AG04450 (cell line): ENCODE data around the gene TAAR6. TPM values are rescaled to one million over a fixed set of nuclear protein-coding genes. Genes with fewer than 3 reads are reported as not detected.

ENCODE experiments used
- CTCF ChIA-PET: fragments of 300-600, 350-600 bp; formaldehyde crosslinking; extraction: SDS; loops from one replicate; lab custom pipeline; 2022; ENCODE audit warnings: antibody characterized with exemption, inconsistent platforms; lab: Charles Lee
- POLR2A ChIA-PET: fragments of 350-600 bp; formaldehyde crosslinking; extraction: SDS; loops from one replicate; lab custom pipeline; 2021; ENCODE audit warnings: antibody characterized with exemption, inconsistent platforms; lab: Yijun Ruan, JAX
- DNase-seq: peaks from one replicate; pipeline ENCODE4 v3.0.0-alpha.2; 2011; ENCODE audit warnings: low read depth, low spot score
- H3K27ac ChIP-seq: one replicate; pipeline ENCODE4 v1.5.1; 2012; ENCODE audit warnings: low read depth, low read length, control low read depth
- H3K27me3 ChIP-seq: one replicate; pipeline ENCODE4 v1.6.0; 2012; ENCODE audit warnings: low read length; ENCODE audit not compliant: control insufficient read depth, insufficient read depth
- H3K4me3 ChIP-seq: 2 replicates; pipeline ENCODE4 v1.5.1; 2011; ENCODE audit warnings: mild to moderate bottlenecking, low read depth, low read length, control low read depth
- H3K9me3 ChIP-seq: 2 replicates; pipeline ENCODE4 v1.5.1; 2012; ENCODE audit warnings: low read length; ENCODE audit not compliant: control insufficient read depth, insufficient read depth
- CTCF ChIP-seq: IDR thresholded peaks from 2 replicates; pipeline ENCODE4 v1.5.1; 2011; ENCODE audit warnings: low read depth, low read length, control low read depth, inconsistent platforms
- polyA plus RNA-seq: library from polyadenylated mRNA; depleted of rRNA; stranded (reverse); fragments of >200 nt; gene quantifications from 2 replicates; pipeline ENCODE4 v1.2.3, GENCODE V29; 2011

TAAR6 gene
- polyA plus RNA-seq, 1 experiment = not detected

GRCh38 chr6:132584698-132585097, 14.6 kb downstream of the TAAR6 start:
- Histone ChIP-seq H3K27ac (no peak overlapping the region), H3K9me3 (peaks cover 2% of the 10 kb centered on the region; the same call in 1 of the 2 replicates), H3K27me3 (peaks cover 26% of the 10 kb centered on the region), H3K4me3 (no peak overlapping the region)
- ChIA-PET POLR2A (no interaction called here), CTCF (interaction anchor here (0.5 to 1.0 kb wide), 2 partner anchors 36 to 214 kb away, joined by 3 read pairs; partner anchors contain the start of gene SLC18B1)
- no peak for DNase-seq
- TF ChIP-seq CTCF = no peak

DNA sequence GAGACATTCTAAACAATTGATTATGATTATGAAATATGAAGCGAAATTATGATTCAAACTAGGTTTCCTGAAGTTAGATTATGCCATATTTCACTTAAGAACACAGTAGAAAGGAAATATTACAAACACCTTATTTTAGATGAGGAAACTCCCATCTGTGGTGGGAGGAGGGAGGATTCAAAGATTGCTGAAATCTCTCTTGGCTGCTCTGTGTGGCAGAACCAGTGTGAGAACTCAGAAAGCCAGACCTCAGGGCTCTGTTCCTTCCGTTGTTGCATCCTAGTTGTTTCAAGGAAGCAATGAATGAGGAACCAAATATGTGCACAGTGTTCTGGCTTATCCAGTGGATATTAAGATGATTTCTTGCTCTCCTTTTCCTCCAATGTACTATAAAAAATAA, 17.3 kb downstream of the TAAR6 start:
- POLR2A ChIA-PET = no interaction called here
- Histone ChIP-seq H3K4me3 (no peak overlapping the region), H3K27me3 (peaks cover 16% of the 10 kb centered on the region), H3K9me3 (no peaks in the 10 kb centered on the region), H3K27ac (no peak overlapping the region)
- no peak for TF ChIP-seq CTCF
- no peak for DNase-seq
- CTCF ChIA-PET = no interaction called here

DNA sequence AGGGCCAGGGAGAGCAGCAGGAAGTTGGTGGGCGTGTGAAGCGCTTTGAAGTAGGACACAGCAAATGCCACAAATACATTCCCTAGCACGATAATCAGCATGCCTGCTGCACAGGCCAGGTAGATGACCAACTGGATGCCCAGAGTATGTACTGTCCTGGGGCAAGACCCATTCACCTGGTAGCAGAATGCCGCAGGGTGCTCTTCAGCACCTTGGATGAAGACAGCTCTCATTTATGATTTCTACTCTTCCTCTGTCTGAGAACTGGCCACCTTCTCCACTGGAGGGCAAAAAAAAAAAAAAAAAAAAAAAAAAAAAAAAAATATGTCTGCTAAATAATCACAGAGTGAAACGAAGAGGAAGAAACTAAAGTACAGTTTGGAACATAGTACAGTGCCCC, 19.3 kb downstream of the TAAR6 start, which contains the start of gene TAAR5:
Gene TAAR5 (minus strand): TSS at position 288 of the 400 bp plus-strand sequence. CDS start 55 bp downstream, at position 233.
- no peaks in the 10 kb centered on the region for H3K9me3 ChIP-seq
- no peak for DNase-seq

DNA sequence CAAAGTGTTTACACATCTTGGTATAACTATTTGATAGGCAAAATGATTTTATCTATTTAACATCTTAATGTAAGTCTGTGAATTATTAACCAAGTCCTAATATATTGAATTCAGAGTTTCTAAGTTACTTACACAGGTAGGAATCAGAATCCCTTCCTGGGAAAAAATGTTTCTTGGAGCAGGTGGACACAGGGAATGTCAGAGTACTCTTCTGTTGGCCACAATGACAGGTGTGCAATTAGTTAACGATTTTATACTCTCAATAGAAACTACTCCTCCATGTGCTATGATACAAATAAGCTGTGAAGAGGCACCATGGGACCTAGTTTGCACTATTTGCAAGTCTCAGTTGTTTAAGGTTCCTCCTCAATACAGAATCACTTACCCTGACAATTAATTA, 20.2 kb downstream of the TAAR6 start:
- H3K4me3 ChIP-seq = no peak overlapping the region
- TF ChIP-seq CTCF = no peak
- no peaks in the 10 kb centered on the region for H3K9me3 ChIP-seq
- no peak for DNase-seq
- H3K27me3 ChIP-seq = peaks cover 8% of the 10 kb centered on the region
- no peak overlapping the region for H3K27ac ChIP-seq
- POLR2A ChIA-PET = no interaction called here
- CTCF ChIA-PET = interaction anchor here (1.3 kb wide), 1 partner anchor 310 kb away, joined by 3 read pairs; no protein-coding TSS in a partner anchor

More for the DNA sequence above, 19.3 kb downstream of the TAAR6 start, which contains the start of gene TAAR5:
- Histone ChIP-seq H3K27me3 (peaks cover 8% of the 10 kb centered on the region), H3K27ac (no peak within 1 kb of the TSS), H3K4me3 (no peak within 1 kb of the TSS)
- CTCF ChIA-PET = interaction anchor here (1.3 kb wide), 1 partner anchor 310 kb away, joined by 3 read pairs; no protein-coding TSS in a partner anchor
- TF ChIP-seq CTCF = no peak
- POLR2A ChIA-PET = no interaction called here

- no peak overlapping the region for H3K4me3 ChIP-seq
- no peak for TF ChIP-seq CTCF
- no peaks in the 10 kb centered on the region for H3K9me3 ChIP-seq
- ChIA-PET POLR2A (no interaction called here), CTCF (no interaction called here)
- peaks cover 8% of the 10 kb centered on the region for H3K27me3 ChIP-seq
- no peak for DNase-seq
- no peak overlapping the region for H3K27ac ChIP-seq
Observed at GRCh38 chr6:132592855-132593254, 22.7 kb downstream of the TAAR6 start.
